GM23248 (cell line): ENCODE measurements around the gene SEC22B. TPM values are rescaled to one million over a fixed set of nuclear protein-coding genes. Genes with fewer than 3 reads are reported as not detected.

Experiments
- polyA plus RNA-seq: library from polyadenylated mRNA; unstranded; fragments of >200 nt; fragmentation: Nextera tagmentation; extraction: Ambion mirVana; gene quantifications from 2 replicates; pipeline ENCODE4 v1.2.1, GENCODE V29; 2016
- small RNA-seq: library from RNA; depleted of rRNA; stranded (forward); fragments of <200 nt; gene quantifications from one replicate; pipeline ENCODE3, GENCODE V24; 2014; ENCODE audit warnings: low read depth, low replicate concordance
- total RNA-seq: library from RNA; depleted of rRNA; stranded (reverse); fragments of >200 nt; shearing (Covaris generic); gene quantifications from 2 replicates; pipeline ENCODE4 v1.2.3, GENCODE V29; 2014; rRNA removed

Gene SEC22B
- total and polyA plus RNA-seq, 2 experiments from 2014 or later: 68.1 to 101 TPM

Small RNA genes lying within 50 kb of the gene (small RNA-seq; reads per million reads assigned to genes)
- not detected for gene RNU6-465P

Other genes with a start within 250 kb of the SEC22B start
- gene NOTCH2, start 106.9 kb downstream of the SEC22B start, total RNA-seq: 136 and 150 TPM in 2 replicates
- 44.8 and 45.2 TPM in 2 replicates for gene NOTCH2, start 106.9 kb downstream of the SEC22B start, polyA plus RNA-seq
- 10.1 and 11.0 TPM in 2 replicates for gene NBPF8, start 238.5 kb upstream of the SEC22B start, total RNA-seq
- 4.1 and 4.8 TPM in 2 replicates for gene NBPF8, start 238.5 kb upstream of the SEC22B start, polyA plus RNA-seq